SK-N-SH (cell line): ENCODE data around the gene ENTPD8.

Experiments
- CTCF ChIP-seq: fragments of 200-600 bp; sonication (generic); IDR thresholded peaks from 2 replicates; pipeline ENCODE4 v1.6.1; 2017; ENCODE audit warnings: antibody characterized with exemption, mild to moderate bottlenecking, moderate library complexity
- EP300 ChIP-seq, 2 experiments: IDR thresholded peaks; 2 replicates each; pipeline versions ENCODE4 v1.4.0 to v1.6.1; 2012; ENCODE audit warnings: borderline replicate concordance in 1 of 2, low read depth in 1 of 2, low read length in 1 of 2

GRCh38 chr9:137423514-137424291, 17.5 kb downstream of the ENTPD8 start:
- TF ChIP-seq CTCF: no peak
- TF ChIP-seq EP300 (IDR thresholded peaks at IDR 0.05; ENCODE audit: borderline replicate concordance in 1 of 2, low read depth in 1 of 2, low read length in 1 of 2): no peak
